HEK293 (cell line): Measurements from ENCODE around the gene KCNA1.

Experiments used
- MEIS1 ChIP-seq: sonication (generic); formaldehyde crosslinking; IDR thresholded peaks from 2 replicates; pipeline ENCODE4 v1.8.1; 2022; ENCODE audit warnings: missing genetic modification reagents, mild to moderate bottlenecking, borderline replicate concordance
- ZNF311 ChIP-seq: fragments of 450-650 bp; formaldehyde crosslinking; IDR thresholded peaks from 2 replicates; pipeline ENCODE4 v1.5.1; 2017; ENCODE audit warnings: missing biosample characterization, missing genetic modification characterization, borderline replicate concordance
- ZNF768 ChIP-seq: fragments of 450-650 bp; formaldehyde crosslinking; IDR thresholded peaks from 2 replicates; pipeline ENCODE4 v1.5.1; 2018; ENCODE audit warnings: missing biosample characterization, mild to moderate bottlenecking, missing genetic modification characterization

- TF ChIP-seq MEIS1 (CRISPR knock-in tag), result no peak
- TF ChIP-seq ZNF311, result no peak
- no peak for TF ChIP-seq ZNF768 (tag by site-specific recombination)
These were observed 46.9 kb upstream of the KCNA1 start for GRCh38 chr12:4862809-4863208.
